ENCODE data around the gene HOXB4.

The HOXB4 gene

GRCh38 chr17:48571024-48571818 lies 6.9 kb downstream of the HOXB4 start:
- no peak for DNase-seq

DNA sequence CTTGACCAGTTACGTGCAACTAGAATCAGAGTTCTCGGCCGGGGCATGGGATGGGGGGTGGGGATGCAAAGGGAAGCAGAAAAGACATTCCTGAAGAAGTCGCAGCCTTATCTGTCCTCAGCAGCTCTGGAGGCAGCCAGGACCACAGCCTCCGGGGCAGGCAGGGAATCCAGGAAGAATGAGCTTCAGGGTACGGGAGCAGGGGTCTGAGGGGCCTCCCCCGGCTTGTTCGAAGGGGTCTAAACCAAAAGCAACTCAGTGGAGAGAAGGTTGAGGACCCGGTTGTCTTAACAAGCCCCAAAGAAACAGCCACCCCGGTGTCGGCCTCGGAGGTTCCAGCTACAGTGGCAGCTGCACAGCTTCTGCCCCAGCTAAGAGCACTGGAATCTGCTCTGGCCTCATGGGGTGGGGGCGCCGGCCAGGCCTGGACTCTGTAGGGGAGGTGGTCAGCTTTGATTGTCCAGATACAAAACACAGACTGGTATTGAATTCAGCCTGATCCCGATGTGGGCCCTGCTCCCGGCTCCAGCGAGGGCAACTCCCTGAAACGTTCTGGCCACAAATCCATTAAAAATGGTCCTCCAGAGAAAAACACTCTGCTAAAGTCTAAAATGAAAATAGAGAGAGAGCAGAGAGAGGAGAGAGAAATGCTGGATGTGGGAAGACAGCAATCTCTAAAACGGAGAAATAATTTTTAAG lies 7.7 kb downstream of the HOXB4 start:
- DNase-seq: no peak

- DNase-seq: no peak
Observed at GRCh38 chr17:48569674-48570324, 8.4 kb downstream of the HOXB4 start.

DNA sequence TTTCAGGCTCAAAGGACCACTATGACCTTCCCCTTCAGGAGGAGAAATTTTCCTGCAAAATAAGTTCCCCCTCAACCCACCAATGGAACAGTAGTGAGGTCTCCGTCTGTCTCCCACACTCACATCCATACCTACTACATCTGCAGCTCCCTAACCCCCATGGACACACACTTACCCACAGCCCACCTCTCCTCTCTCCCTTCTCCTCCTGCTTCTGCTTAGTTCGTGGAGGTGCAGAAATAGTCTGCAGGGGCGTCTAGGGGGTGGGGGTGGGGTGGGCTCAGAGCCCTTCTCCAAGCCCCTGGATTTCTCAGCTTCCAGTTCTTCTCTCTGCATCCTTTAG lies 8.9 kb downstream of the HOXB4 start:
- DNase-seq: no peak

DNA sequence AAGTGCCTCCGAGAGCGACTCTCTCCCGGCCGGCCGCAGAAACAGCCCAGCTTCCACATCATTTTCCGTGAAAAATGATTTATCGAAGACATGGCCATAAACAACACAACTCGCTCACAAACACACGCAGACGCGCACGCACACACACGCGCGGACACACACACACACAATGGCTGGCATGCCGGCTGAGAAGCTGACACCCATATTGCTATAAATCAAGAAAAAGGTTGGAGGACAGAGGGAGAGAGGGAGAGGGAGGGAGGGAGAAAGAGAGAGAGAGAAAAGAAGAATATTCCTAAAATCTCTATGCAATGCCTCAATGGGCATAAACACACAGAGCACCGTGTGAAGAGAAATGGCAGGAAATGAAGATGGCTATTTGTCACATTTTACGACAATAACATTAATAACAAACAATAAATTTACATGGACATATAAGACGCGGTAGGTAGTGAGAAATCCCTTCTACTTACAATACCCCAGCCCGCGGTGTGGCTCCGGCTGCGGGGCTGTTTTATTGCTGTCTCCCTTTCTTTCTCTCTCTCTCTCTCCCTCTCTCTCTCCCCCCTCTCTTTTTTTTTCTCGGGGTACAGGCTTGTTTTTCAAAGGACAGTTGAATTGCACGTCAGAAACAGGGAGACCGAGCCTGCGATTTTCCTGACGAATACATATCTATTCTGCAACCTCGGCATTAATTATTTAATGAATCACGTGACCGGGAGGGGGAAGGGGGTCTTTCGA lies 9.5 kb downstream of the HOXB4 start:
- no peak for DNase-seq

GRCh38 chr17:48567646-48568354 lies 10.3 kb downstream of the HOXB4 start:
- DNase-seq: no peak

DNA sequence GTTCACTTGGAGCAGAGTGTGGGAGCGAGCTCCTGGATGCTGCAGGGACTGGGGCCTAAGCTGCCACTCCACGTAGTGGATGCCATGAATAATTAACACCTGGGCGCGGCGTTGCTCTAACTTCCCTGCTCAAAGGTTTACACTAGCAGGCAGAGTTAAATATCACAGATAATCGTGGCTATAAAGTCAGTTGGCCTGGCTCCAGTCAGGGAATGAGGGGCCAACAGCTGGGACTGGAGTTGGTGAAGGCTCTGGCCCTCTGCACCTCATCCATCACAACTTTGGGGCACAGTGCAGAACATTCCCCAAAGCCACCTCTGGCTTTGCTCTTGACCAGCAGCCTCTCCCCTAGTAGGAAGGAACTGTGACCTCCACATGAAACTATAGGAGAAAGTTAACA lies 10.9 kb downstream of the HOXB4 start:
- no peak for DNase-seq

GRCh38 chr17:48566717-48567116 lies 11.4 kb downstream of the HOXB4 start:
- DNase-seq: no peak

DNA sequence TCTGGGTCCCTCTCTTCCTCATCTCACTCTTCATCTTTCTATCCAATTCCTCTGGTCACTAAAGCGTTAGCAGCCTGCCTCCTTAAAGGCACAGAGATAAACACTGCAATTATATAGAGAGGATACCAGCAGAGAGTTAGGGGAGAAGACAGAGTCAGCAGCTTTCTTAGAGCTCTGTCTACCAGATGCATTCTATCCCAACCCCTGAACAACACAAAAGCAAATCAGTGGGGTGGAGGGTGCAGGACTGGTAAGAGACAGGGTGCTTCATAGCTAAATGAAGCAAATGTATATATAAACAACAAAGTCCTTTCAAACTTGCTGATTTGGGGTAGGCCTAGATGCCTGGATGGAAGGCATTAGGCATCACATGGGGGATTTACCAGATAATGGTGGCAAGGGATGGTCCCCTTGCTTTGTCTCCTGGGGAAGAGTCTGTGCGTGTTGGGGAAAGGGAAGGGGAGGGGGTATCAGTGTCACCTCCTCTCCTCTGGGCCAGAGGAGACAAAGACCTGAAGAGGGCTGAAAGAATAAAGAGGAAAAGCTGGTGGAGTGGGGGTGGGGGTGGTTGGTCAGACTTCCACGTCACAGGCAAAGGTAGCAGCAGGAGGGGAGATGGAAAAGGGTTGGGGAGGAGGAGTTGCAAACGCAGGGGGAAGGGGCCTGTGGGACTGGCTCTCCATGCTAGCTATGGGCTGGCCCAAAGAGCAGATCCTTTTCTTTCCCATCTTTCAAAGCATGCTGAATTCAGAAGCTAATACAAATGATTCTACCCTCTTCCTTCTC lies 12.0 kb downstream of the HOXB4 start:
- no peak for DNase-seq

GRCh38 chr17:48565022-48565554 lies 13.1 kb downstream of the HOXB4 start:
- no peak for DNase-seq

DNA sequence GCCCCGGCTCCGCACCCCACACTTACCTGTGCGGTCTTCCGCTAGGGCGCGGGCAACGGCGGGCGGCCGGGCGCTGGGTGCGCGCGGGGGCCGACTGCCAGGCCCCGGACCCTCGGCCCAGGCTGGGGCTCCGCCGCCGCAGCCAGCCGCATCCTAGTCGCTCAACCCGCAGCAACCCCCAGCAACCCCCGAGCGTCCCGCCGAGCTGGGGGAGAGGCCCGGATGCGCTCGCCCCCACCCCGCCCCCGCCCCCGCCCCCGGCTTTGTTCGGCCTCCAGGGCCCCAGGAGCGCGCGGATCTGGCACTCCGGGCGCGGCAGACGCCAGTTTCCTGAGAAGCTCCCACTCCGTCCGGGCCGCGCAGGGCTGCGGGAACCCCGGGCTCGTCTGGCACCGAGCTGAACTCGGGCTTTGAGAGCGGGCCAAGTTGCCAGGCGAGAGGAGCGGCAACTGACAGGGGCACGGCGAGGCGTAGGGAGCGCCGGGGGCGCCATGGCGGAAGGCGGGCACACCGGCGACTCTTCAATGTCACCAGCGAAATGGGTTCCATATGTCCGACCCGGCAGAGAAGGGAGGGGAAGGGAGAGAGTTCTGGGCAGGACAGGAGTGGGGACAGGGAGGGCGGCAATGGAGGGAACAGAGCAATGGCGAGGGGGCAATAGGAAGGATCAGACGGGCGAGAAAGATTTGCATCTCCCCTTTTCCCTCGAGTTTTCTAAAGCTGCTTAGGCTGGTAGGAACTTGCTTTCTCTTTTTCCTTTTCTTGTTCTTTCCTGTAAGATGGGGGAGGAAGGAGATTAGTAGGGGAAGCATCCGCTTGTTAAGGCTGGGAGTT lies 13.7 kb downstream of the HOXB4 start:
- DNase-seq: no peak

DNA sequence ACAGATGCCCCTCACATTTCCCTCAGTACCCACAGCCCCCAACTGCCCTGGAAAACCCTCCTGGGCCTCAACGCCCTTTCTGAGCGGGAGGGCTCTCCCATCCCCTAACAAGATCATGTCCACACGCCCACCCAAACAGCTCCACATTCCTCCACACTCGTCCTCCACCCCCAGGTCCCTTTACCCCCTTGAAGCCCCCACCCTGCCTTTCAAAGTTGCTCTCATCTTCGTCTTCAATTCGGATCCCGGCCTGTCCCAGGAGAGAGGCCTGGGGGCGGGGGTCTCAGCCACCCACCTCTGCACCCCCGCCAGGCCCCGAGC lies 14.3 kb downstream of the HOXB4 start:
- DNase-seq: no peak

DNA sequence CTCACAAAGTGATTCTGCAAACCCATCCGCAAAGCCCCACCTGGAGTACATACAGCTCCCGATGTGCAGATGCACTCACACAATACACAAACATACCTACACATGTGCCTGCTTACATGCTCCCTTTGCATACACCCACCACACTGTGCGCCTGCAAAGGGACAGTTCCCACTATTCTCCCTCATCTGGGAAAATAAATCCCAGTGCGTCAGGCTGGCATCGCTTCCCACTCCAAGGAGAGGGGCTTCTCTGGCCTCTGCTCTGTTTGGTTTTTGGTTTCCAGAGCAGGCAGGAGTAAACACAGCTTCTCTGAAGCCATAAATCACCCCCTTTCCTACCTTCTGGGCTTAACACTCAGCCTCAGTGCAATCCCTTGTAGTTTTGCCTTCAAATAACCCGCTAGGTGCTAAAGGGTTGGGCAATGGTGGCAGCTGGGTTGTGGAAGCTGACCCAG lies 14.7 kb downstream of the HOXB4 start:
- no peak for DNase-seq

DNA sequence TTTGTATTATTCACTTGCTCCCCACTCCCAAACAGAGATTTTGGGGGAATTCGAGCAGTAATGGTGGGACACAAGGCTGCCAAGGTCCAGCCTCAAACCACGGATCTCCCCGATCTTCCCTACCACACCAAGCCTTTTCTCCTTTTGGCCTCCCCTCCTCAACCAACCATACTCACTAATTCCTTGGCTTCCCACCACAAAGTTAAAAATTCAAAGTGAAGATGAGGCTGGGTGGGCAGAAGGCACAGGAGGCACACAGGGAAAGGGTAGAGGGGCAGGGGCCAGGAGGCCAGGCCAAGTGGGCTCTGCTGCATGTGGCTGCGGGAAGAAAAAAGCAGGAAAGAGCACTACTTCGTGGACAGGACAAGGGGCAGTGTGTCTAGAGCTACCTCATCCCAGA lies 15.2 kb downstream of the HOXB4 start:
- DNase-seq: no peak

GRCh38 chr17:48561884-48562810 lies 16.0 kb downstream of the HOXB4 start:
- DNase-seq: no peak

GRCh38 chr17:48559840-48560817 lies 18.0 kb downstream of the HOXB4 start:
- no peak for DNase-seq

DNA sequence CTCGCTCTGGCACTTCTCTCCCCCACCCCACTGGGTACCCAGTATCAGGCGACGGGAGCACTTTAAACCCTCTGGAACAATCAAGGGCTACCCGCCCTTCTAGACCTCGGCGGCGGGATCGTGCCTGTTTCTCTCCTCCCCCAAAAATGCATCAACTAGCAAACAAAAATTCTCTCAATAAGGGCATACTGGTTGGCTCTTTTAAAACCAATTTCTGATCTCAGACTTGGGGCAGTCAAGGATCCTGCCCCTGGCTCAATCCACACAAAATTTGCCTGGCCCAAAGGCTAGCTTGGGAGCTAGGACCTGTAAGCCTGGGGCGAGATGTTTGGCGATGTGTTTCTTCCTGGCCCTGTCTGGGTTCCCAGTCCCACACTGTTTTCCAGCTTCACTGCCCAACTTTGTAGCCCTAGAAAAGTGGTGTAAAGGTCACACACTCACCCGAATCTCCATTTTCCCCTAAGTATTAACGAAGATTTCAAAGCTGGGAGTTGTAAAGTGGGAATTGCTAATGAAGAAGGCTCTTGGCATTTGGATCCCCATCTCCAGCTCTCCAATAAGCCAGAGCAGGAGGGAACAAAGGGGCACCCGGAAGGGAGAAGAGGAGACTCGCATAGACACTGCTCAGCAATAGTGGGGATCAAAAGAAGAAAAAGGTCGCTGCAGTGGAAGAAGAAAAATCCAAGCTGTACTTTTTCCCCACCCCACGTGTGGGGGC lies 18.9 kb downstream of the HOXB4 start:
- no peak for DNase-seq

DNA sequence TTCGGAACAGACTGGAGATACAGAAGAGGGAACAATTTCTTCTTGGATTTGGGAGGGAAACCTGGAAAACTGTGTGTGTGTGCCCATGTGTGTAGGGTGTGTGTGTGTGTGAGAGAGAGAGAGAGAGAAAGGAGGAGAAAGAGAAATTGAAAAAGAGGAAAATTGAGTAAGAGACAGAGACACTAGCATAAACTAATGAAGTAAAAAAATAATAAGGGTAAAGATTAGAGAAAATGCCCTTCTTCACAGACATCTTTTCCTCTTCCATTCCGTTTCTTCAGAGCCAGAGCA lies 19.4 kb downstream of the HOXB4 start:
- DNase-seq: no peak
